OCI-LY7 (cell line): ENCODE measurements around the gene BRIP1.

Experiments used
- EZH2phosphoT487 ChIP-seq: fragments of 200-600 bp; sonication (generic); IDR thresholded peaks from 2 replicates; pipeline ENCODE4 v1.6.1; 2018; ENCODE audit warnings: low read depth, borderline replicate concordance, mild to moderate bottlenecking, mixed run types, antibody characterized with exemption, low read length, moderate library complexity, mixed read lengths
- TF ChIP-seq, protein P1 (sequence below): fragments of 200-600 bp; sonication (generic); conservative IDR thresholded peaks from 2 replicates; pipeline ENCODE4 v1.5.1; 2014; ENCODE audit warnings: mild to moderate bottlenecking, antibody characterized with exemption, low read length, moderate library complexity, mixed read lengths

DNA sequence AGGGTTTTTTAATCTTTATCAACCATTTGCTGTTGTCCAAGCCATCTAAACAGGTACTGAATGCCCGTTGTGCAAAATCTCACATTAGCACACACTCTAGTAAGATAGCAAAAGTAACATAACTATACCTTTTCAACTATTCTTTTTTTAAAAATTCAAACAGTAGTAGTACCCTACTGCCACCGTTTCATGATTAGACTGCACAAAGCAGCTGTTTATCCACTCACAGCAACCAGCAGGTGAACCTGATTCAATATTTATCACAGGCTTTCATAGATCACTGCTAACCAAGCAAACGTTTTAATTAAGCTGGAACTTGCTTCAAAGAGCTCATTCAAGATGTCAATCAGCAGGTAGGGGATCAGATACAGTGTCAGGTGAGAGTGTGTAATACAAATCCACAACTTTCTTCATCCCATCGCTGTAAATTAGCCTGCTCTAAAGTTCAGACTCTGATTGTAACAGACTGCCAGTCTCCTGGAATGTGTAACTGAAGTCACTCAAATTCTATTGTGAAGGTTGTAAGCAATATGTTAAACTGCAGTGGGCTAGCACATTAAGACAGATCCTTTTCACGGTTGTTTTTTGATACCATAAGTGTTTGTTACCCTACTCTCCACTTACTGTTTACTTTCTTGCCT is 47.3 kb downstream of the BRIP1 start:
- TF ChIP-seq, protein P1, sequence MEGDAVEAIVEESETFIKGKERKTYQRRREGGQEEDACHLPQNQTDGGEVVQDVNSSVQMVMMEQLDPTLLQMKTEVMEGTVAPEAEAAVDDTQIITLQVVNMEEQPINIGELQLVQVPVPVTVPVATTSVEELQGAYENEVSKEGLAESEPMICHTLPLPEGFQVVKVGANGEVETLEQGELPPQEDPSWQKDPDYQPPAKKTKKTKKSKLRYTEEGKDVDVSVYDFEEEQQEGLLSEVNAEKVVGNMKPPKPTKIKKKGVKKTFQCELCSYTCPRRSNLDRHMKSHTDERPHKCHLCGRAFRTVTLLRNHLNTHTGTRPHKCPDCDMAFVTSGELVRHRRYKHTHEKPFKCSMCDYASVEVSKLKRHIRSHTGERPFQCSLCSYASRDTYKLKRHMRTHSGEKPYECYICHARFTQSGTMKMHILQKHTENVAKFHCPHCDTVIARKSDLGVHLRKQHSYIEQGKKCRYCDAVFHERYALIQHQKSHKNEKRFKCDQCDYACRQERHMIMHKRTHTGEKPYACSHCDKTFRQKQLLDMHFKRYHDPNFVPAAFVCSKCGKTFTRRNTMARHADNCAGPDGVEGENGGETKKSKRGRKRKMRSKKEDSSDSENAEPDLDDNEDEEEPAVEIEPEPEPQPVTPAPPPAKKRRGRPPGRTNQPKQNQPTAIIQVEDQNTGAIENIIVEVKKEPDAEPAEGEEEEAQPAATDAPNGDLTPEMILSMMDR, result no peak
- no peak for TF ChIP-seq EZH2phosphoT487
